H1 (cell line): ENCODE results near the gene TLR8. TPM values are rescaled to one million over a fixed set of nuclear protein-coding genes. Genes with fewer than 3 reads are reported as not detected.

Experiments used
- CTCF ChIA-PET: fragments of 300-600 bp; sonication (Branson Sonifier 250); formaldehyde crosslinking; loops from one replicate; lab custom pipeline; 2021; ENCODE audit not compliant: partially characterized antibody; lab: Charles Lee
- POLR2A ChIA-PET: fragments of 300-600 bp; sonication (Branson Sonifier 250); formaldehyde crosslinking; loops from one replicate; lab custom pipeline; 2021; ENCODE audit warnings: inconsistent platforms; ENCODE audit not compliant: partially characterized antibody; lab: Charles Lee
- DNase-seq, 2 experiments: peaks; one replicate each; pipeline versions ENCODE4 v3.0.0 to v3.0.0-alpha.2; 2010 to 2022; ENCODE audit warnings: low spot score in 2 of 2, low read depth in 1 of 2, mixed read lengths in 1 of 2
- FAIRE-seq: peaks from 2 replicates; lab custom pipeline; 2011; peaks lifted over from hg19 to GRCh38; lab: Jason Lieb, UNC
- H2AFZ ChIP-seq: 2 replicates; pipeline ENCODE4 v1.8.1; 2012; ENCODE audit warnings: low read length, inconsistent platforms
- H2AK5ac ChIP-seq: 2 replicates; pipeline ENCODE4 v1.6.1; 2013; ENCODE audit warnings: low read depth, low read length
- H2BK120ac ChIP-seq: replicated peaks from 2 replicates; pipeline ENCODE3; 2013; ENCODE audit warnings: low read depth, low read length, inconsistent platforms
- H2BK12ac ChIP-seq: 2 replicates; pipeline ENCODE4 v1.6.1; 2013; ENCODE audit warnings: low read depth, low read length
- H2BK15ac ChIP-seq: 2 replicates; pipeline ENCODE4 v1.6.1; 2013; ENCODE audit warnings: low read length
- H2BK20ac ChIP-seq: 2 replicates; pipeline ENCODE4 v1.6.1; 2013; ENCODE audit warnings: low read length
- H2BK5ac ChIP-seq: 2 replicates; pipeline ENCODE4 v1.6.1; 2013; ENCODE audit warnings: low read depth, low read length
- H3K14ac ChIP-seq: 2 replicates; pipeline ENCODE4 v1.6.1; 2013; ENCODE audit warnings: inconsistent platforms; ENCODE audit not compliant: insufficient read length
- H3K18ac ChIP-seq: 2 replicates; pipeline ENCODE4 v1.6.1; 2013; ENCODE audit warnings: low read length; ENCODE audit errors: extremely low read depth
- H3K23ac ChIP-seq: 2 replicates; pipeline ENCODE4 v1.6.1; 2013; ENCODE audit warnings: inconsistent platforms; ENCODE audit not compliant: insufficient read length
- H3K23me2 ChIP-seq: 2 replicates; pipeline ENCODE4 v1.6.1; 2013; ENCODE audit warnings: low read depth, low read length
- H3K27ac ChIP-seq: 2 replicates; pipeline ENCODE4 v1.6.1; 2011; ENCODE audit warnings: low read depth, low read length, inconsistent platforms
- H3K27me3 ChIP-seq, 4 experiments: replicated peaks in 1 of 4; 1 replicate in 1 of 4; 2 replicates in 3 of 4; pipeline versions ENCODE4 v1.6.1 to v1.8.1; 2011 to 2013; ENCODE audit warnings: low read length in 3 of 4, mild to moderate bottlenecking in 3 of 4, inconsistent platforms in 2 of 4, mixed read lengths in 2 of 4, moderate library complexity in 1 of 4; ENCODE audit not compliant: control insufficient read depth in 3 of 4, insufficient read depth in 3 of 4; ENCODE audit errors: extremely low read depth in 1 of 4
- H3K36me3 ChIP-seq, 4 experiments: 2 replicates each; pipeline versions ENCODE4 v1.6.1 to v1.8.1; 2011 to 2013; ENCODE audit warnings: mild to moderate bottlenecking in 4 of 4, low read length in 3 of 4, moderate library complexity in 2 of 4, control low read depth in 1 of 4, inconsistent platforms in 1 of 4; ENCODE audit not compliant: insufficient read depth in 4 of 4, control insufficient read depth in 2 of 4
- H3K4ac ChIP-seq: replicated peaks from 2 replicates; pipeline ENCODE3; 2013; ENCODE audit warnings: low read length, low read depth, mixed read lengths, inconsistent platforms; ENCODE audit not compliant: insufficient read length
- H3K4me1 ChIP-seq, 4 experiments: replicated peaks in 1 of 4; 1 replicate in 1 of 4; 2 replicates in 3 of 4; pipeline versions ENCODE4 v1.6.1 to v1.8.1; 2011 to 2013; ENCODE audit warnings: low read length in 3 of 4, inconsistent platforms in 2 of 4, mixed read lengths in 1 of 4; ENCODE audit not compliant: insufficient read depth in 4 of 4, control insufficient read depth in 3 of 4
- H3K4me2 ChIP-seq, 2 experiments: 2 replicates each; pipeline versions ENCODE4 v1.6.1 to v1.8.1; 2011 to 2013; ENCODE audit warnings: low read depth in 2 of 2, low read length in 2 of 2, control low read depth in 1 of 2, inconsistent platforms in 1 of 2, mild to moderate bottlenecking in 1 of 2; ENCODE audit not compliant: insufficient read depth in 1 of 2
- H3K4me3 ChIP-seq, 4 experiments: fragments of 200-600, 300-600 bp in 1 of 4; sonication (generic), shearing (Covaris generic), sonication (Bioruptor Twin) in 1 of 4; 2 replicates each; pipeline versions ENCODE4 v1.5.1 to v1.8.1; 2011 to 2016; ENCODE audit warnings: low read length in 4 of 4, low read depth in 3 of 4, control low read depth in 2 of 4, inconsistent platforms in 2 of 4, mild to moderate bottlenecking in 2 of 4, mixed read lengths in 1 of 4, moderate library complexity in 1 of 4; ENCODE audit not compliant: insufficient read depth in 2 of 4; ENCODE audit errors: extremely low read depth in 1 of 4
- H3K56ac ChIP-seq: replicated peaks from 2 replicates; pipeline ENCODE3; 2013; ENCODE audit warnings: low read depth, mild to moderate bottlenecking, mixed read lengths, low read length, inconsistent platforms; ENCODE audit not compliant: insufficient read length
- H3K79me1 ChIP-seq: 2 replicates; pipeline ENCODE4 v1.6.1; 2013; ENCODE audit warnings: low read depth, low read length, control low read depth
- H3K79me2 ChIP-seq, 2 experiments: 2 replicates each; pipeline versions ENCODE4 v1.6.1 to v1.8.1; 2012 to 2013; ENCODE audit warnings: low read length in 2 of 2, mild to moderate bottlenecking in 2 of 2, inconsistent platforms in 1 of 2; ENCODE audit not compliant: insufficient read depth in 2 of 2, control insufficient read depth in 1 of 2
- H3K9ac ChIP-seq, 4 experiments: replicated peaks in 1 of 4; 1 replicate in 1 of 4; 2 replicates in 3 of 4; pipeline versions ENCODE4 v1.6.1 to v1.8.1; 2011 to 2013; ENCODE audit warnings: low read depth in 3 of 4, low read length in 3 of 4, control low read depth in 2 of 4, mild to moderate bottlenecking in 2 of 4, moderate library complexity in 2 of 4, inconsistent platforms in 1 of 4; ENCODE audit errors: extremely low read depth in 1 of 4
- H3K9me3 ChIP-seq, 2 experiments: 2 replicates each; pipeline versions ENCODE4 v1.6.1 to v1.8.1; 2012 to 2013; ENCODE audit warnings: mild to moderate bottlenecking in 2 of 2, moderate library complexity in 2 of 2, control low read depth in 1 of 2, inconsistent platforms in 1 of 2, low read depth in 1 of 2, low read length in 1 of 2, mixed read lengths in 1 of 2; ENCODE audit not compliant: insufficient read depth in 2 of 2
- H4K20me1 ChIP-seq, 2 experiments: replicated peaks in 1 of 2; 2 replicates each; pipeline versions ENCODE3 to v1.8.1; 2011 to 2013; ENCODE audit warnings: inconsistent platforms in 2 of 2, low read length in 2 of 2, mild to moderate bottlenecking in 1 of 2; ENCODE audit not compliant: insufficient read depth in 2 of 2, control insufficient read depth in 1 of 2
- H4K5ac ChIP-seq: 2 replicates; pipeline ENCODE4 v1.6.1; 2013; ENCODE audit warnings: low read length, low read depth, mixed read lengths, inconsistent platforms; ENCODE audit not compliant: insufficient read length
- H4K8ac ChIP-seq: 2 replicates; pipeline ENCODE4 v1.8.0; 2013; ENCODE audit warnings: mild to moderate bottlenecking, moderate library complexity, low read length, inconsistent platforms; ENCODE audit not compliant: insufficient read depth; ENCODE audit errors: extremely low read depth
- H4K91ac ChIP-seq: replicated peaks from 2 replicates; pipeline ENCODE3; 2013; ENCODE audit warnings: low read length, mixed read lengths, inconsistent platforms; ENCODE audit not compliant: insufficient read length
- ATF2 ChIP-seq: IDR thresholded peaks from 2 replicates; pipeline ENCODE4 v1.6.1; 2012; ENCODE audit warnings: low read length, inconsistent platforms
- CTBP2 ChIP-seq: IDR thresholded peaks from 2 replicates; pipeline ENCODE4 v1.7.0; 2011; ENCODE audit warnings: borderline replicate concordance, mild to moderate bottlenecking, moderate library complexity, mixed read lengths, low read length; ENCODE audit not compliant: insufficient read depth, insufficient read length
- E2F6 ChIP-seq: IDR thresholded peaks from 2 replicates; pipeline ENCODE4 v1.6.1; 2012; ENCODE audit warnings: inconsistent platforms
- GTF2F1 ChIP-seq: IDR thresholded peaks from 2 replicates; pipeline ENCODE4 v1.6.1; 2012; ENCODE audit warnings: low read depth, low read length, improper control_type of control experiment, borderline replicate concordance
- MAX ChIP-seq: IDR thresholded peaks from 2 replicates; pipeline ENCODE4 v1.6.1; 2012; ENCODE audit warnings: inconsistent platforms
- NANOG ChIP-seq: IDR thresholded peaks from 2 replicates; pipeline ENCODE4 v1.6.1; 2011; ENCODE audit warnings: low read length, low read depth, mild to moderate bottlenecking, inconsistent platforms; ENCODE audit not compliant: insufficient read depth, poor library complexity, severe bottlenecking
- RFX5 ChIP-seq: IDR thresholded peaks from 2 replicates; pipeline ENCODE4 v1.6.1; 2011; ENCODE audit warnings: low read depth, low read length, improper control_type of control experiment, borderline replicate concordance
- SIRT6 ChIP-seq: IDR thresholded peaks from one replicate; pipeline ENCODE4 v1.7.1; 2012; ENCODE audit warnings: low read length, inconsistent platforms
- TAF7 ChIP-seq: optimal IDR thresholded peaks from 2 replicates; pipeline ENCODE3; 2011; ENCODE audit warnings: low read depth, mild to moderate bottlenecking, inconsistent platforms, low read length, moderate library complexity, borderline replicate concordance
- USF2 ChIP-seq: IDR thresholded peaks from 2 replicates; pipeline ENCODE4 v1.6.1; 2011; ENCODE audit warnings: low read length, improper control_type of control experiment
- WGBS, 2 experiments: shearing (Covaris generic) in 1 of 2; methylation state at CpG; one replicate each; pipeline versions ENCODE4 v1.1.6 to v1.1.7; 2013 to 2015; ENCODE audit warnings: low lambda C conversion rate in 2 of 2, mixed read lengths in 2 of 2, inconsistent platforms in 1 of 2, low coverage in 1 of 2, missing lambda C conversion rate in 1 of 2; ENCODE audit not compliant: insufficient replicate concordance in 2 of 2, insufficient coverage in 1 of 2, insufficient read length in 1 of 2; ENCODE audit errors: extremely low coverage in 1 of 2, missing lambda C conversion rate in 1 of 2; 5-methylcytosine and 5-hydroxymethylcytosine counted together
- polyA plus RNA-seq, 7 experiments: library from polyadenylated mRNA; depleted of rRNA in 3 of 7; stranded (reverse) in 5 of 7; unstranded in 2 of 7; fragments of >200 nt in 5 of 7; fragments of 200-250 nt in 2 of 7; gene quantifications; 1 replicate in 5 of 7; 2 replicates in 1 of 7; 4 replicates in 1 of 7; pipeline versions ENCODE4 v1.2.1 to v1.2.3, GENCODE V29; 2011 to 2013; ENCODE audit warnings: missing spikeins in 2 of 7, mixed read lengths in 2 of 7
- total RNA-seq: library from RNA; stranded (reverse); fragmentation: NEBNext Ultra II Directional; extraction: Animal tissue kit (Norgen Biotek cat#: 25700); gene quantifications from 2 replicates; pipeline ENCODE4 v1.2.1, GENCODE V29; 2021

TLR8 gene
- total and polyA plus RNA-seq, 2 of the 8 experiments (the other 6 are each of a cell fraction or from before 2014, with no cell fraction given): not detected

GRCh38 chrX:12936947-12937346 lies 30.5 kb downstream of the TLR8 start:
- no peaks in the 10 kb centered on the region for H3K23me2 ChIP-seq
- no peak overlapping the region for H4K8ac ChIP-seq
- no peak overlapping the region for H2BK120ac ChIP-seq
- POLR2A ChIA-PET: no interaction called here
- no peaks in the 10 kb centered on the region for H3K4me1 ChIP-seq
- H3K27me3 ChIP-seq: no peaks in the 10 kb centered on the region
- H3K27ac ChIP-seq: no peak overlapping the region
- H4K5ac ChIP-seq: no peak overlapping the region
- H3K4me3 ChIP-seq: no peak overlapping the region
- no peaks in the 10 kb centered on the region for H3K79me1 ChIP-seq
- no peaks in the 10 kb centered on the region; a peak in 1 of 4 replicates for H3K9me3 ChIP-seq
- H2AFZ ChIP-seq: no peak overlapping the region
- DNase-seq: no peak
- CTCF ChIA-PET: no interaction called here
- H3K56ac ChIP-seq: no peak overlapping the region
- no peak overlapping the region for H4K91ac ChIP-seq
- H2BK5ac ChIP-seq: no peak overlapping the region
- no peak overlapping the region for H3K4ac ChIP-seq
- FAIRE-seq: no peak
- H2BK20ac ChIP-seq: no peak overlapping the region
- H3K36me3 ChIP-seq: no peaks in the 10 kb centered on the region
- no peaks in the 10 kb centered on the region for H4K20me1 ChIP-seq
- H3K18ac ChIP-seq: no peak overlapping the region
- WGBS, 2 experiments: no CpG with 5 or more reads among the region's 1 CpG
- no peak overlapping the region for H2AK5ac ChIP-seq
- no peak overlapping the region for H3K4me2 ChIP-seq
- H3K23ac ChIP-seq: no peak overlapping the region
- H3K14ac ChIP-seq: no peak overlapping the region
- no peaks in the 10 kb centered on the region for H3K79me2 ChIP-seq
- no peak overlapping the region for H3K9ac ChIP-seq
- no peak overlapping the region for H2BK15ac ChIP-seq
- no peak overlapping the region for H2BK12ac ChIP-seq
- TF ChIP-seq E2F6: no peak
- no peak for TF ChIP-seq ATF2
- no peak for TF ChIP-seq USF2
- no peak for TF ChIP-seq SIRT6
- TF ChIP-seq TAF7: no peak
- TF ChIP-seq NANOG: no peak
- TF ChIP-seq CTBP2: no peak
- TF ChIP-seq MAX: no peak
- no peak for TF ChIP-seq GTF2F1
- no peak for TF ChIP-seq RFX5
